CD14-positive monocyte (primary cell): ENCODE data around the gene TACR1. TPM values are rescaled to one million over a fixed set of nuclear protein-coding genes. Genes with fewer than 3 reads are reported as not detected.

Experiments used
- DNase-seq, 3 donors: peaks; one replicate each; pipeline ENCODE4 v3.0.0-alpha.2; 2011 to 2022
- H2AFZ ChIP-seq: 2 replicates; pipeline ENCODE4 v1.6.0; 2012; ENCODE audit warnings: mild to moderate bottlenecking, low read depth, low read length, inconsistent platforms; ENCODE audit not compliant: insufficient read depth, poor library complexity, severe bottlenecking
- H3K27ac ChIP-seq, 2 donors: 1 replicate in 1 of 2; 2 replicates in 1 of 2; pipeline ENCODE4 v1.5.1; 2012 to 2013; ENCODE audit warnings: low read length in 2 of 2, control low read depth in 1 of 2, inconsistent platforms in 1 of 2, low read depth in 1 of 2, mild to moderate bottlenecking in 1 of 2
- H3K27me3 ChIP-seq, 2 donors: one replicate each; pipeline versions ENCODE4 v1.6.0 to v1.6.1; 2011 to 2013; ENCODE audit warnings: low read length in 2 of 2; ENCODE audit not compliant: control insufficient read depth in 2 of 2, insufficient read depth in 2 of 2
- H3K36me3 ChIP-seq, 2 donors: replicated peaks in 1 of 2; 1 replicate in 1 of 2; 2 replicates in 1 of 2; pipeline versions ENCODE4 v1.5.1 to v1.6.1; 2012 to 2013; ENCODE audit warnings: low read length in 2 of 2, control low read depth in 1 of 2, inconsistent platforms in 1 of 2, mild to moderate bottlenecking in 1 of 2; ENCODE audit not compliant: insufficient read depth in 2 of 2, control insufficient read depth in 1 of 2
- H3K4me1 ChIP-seq, 2 donors: 1 replicate in 1 of 2; 2 replicates in 1 of 2; pipeline versions ENCODE4 v1.5.1 to v1.6.1; 2012 to 2013; ENCODE audit warnings: low read length in 2 of 2, control low read depth in 1 of 2, inconsistent platforms in 1 of 2, mild to moderate bottlenecking in 1 of 2, moderate library complexity in 1 of 2; ENCODE audit not compliant: insufficient read depth in 2 of 2, control insufficient read depth in 1 of 2
- H3K4me2 ChIP-seq: replicated peaks from 2 replicates; pipeline ENCODE3; 2012; ENCODE audit warnings: low read length, moderate library complexity, mild to moderate bottlenecking; ENCODE audit not compliant: poor library complexity, severe bottlenecking; ENCODE audit errors: extremely low read depth
- H3K4me3 ChIP-seq, 3 experiments: fragments of 200-600 bp in 1 of 3; sonication (generic) in 1 of 3; replicated peaks in 1 of 3; 1 replicate in 2 of 3; 2 replicates in 1 of 3; pipeline ENCODE4 v1.5.1; 2011 to 2013; ENCODE audit warnings: low read length in 3 of 3, mild to moderate bottlenecking in 3 of 3, control low read depth in 2 of 3, low read depth in 2 of 3, inconsistent platforms in 1 of 3, moderate library complexity in 1 of 3
- H3K79me2 ChIP-seq: 2 replicates; pipeline ENCODE4 v1.6.0; 2012; ENCODE audit warnings: mild to moderate bottlenecking, control low read depth, inconsistent platforms, low read length, moderate library complexity; ENCODE audit not compliant: insufficient read depth
- H3K9ac ChIP-seq: 2 replicates; pipeline ENCODE4 v1.6.0; 2017; ENCODE audit warnings: low read length, mild to moderate bottlenecking; ENCODE audit not compliant: insufficient read depth, poor library complexity, severe bottlenecking
- H3K9me3 ChIP-seq, 2 donors: replicated peaks in 1 of 2; 1 replicate in 1 of 2; 2 replicates in 1 of 2; pipeline versions ENCODE4 v1.5.1 to v1.6.1; 2012 to 2013; ENCODE audit warnings: low read length in 2 of 2, control low read depth in 1 of 2; ENCODE audit not compliant: control insufficient read depth in 1 of 2, insufficient read depth in 1 of 2
- H4K20me1 ChIP-seq: 2 replicates; pipeline ENCODE4 v1.6.0; 2012; ENCODE audit warnings: mild to moderate bottlenecking, low read length, control low read depth, moderate library complexity; ENCODE audit not compliant: insufficient read depth
- H3K27ac Mint-ChIP-seq, 7 donors: one replicate each; pipeline ENCODE4 v1.8.0; 2020; ENCODE audit warnings: mild to moderate bottlenecking in 7 of 7, mixed read lengths in 7 of 7, moderate library complexity in 6 of 7, inconsistent platforms in 2 of 7
- H3K27me3 Mint-ChIP-seq, 3 donors: one replicate each; pipeline ENCODE4 v1.8.0; 2021 to 2022; ENCODE audit warnings: low read depth in 3 of 3, mild to moderate bottlenecking in 3 of 3, mixed read lengths in 3 of 3, moderate library complexity in 3 of 3, inconsistent platforms in 1 of 3
- H3K36me3 Mint-ChIP-seq, 2 donors: one replicate each; pipeline ENCODE4 v1.8.0; 2020; ENCODE audit warnings: mixed read lengths in 2 of 2, inconsistent platforms in 1 of 2, mild to moderate bottlenecking in 1 of 2
- H3K4me1 Mint-ChIP-seq: one replicate; pipeline ENCODE4 v1.8.0; 2020; ENCODE audit warnings: mild to moderate bottlenecking, mixed read lengths
- H3K4me3 Mint-ChIP-seq, 2 donors: one replicate each; pipeline ENCODE4 v1.8.0; 2020; ENCODE audit warnings: mild to moderate bottlenecking in 2 of 2, mixed read lengths in 2 of 2, moderate library complexity in 1 of 2
- H3K9me3 Mint-ChIP-seq, 7 donors: one replicate each; pipeline ENCODE4 v1.8.0; 2020 to 2022; ENCODE audit warnings: mixed read lengths in 7 of 7, mild to moderate bottlenecking in 6 of 7, moderate library complexity in 6 of 7, inconsistent platforms in 2 of 7
- WGBS: methylation state at CpG from one replicate; pipeline ENCODE4 v1.1.5; 2013; ENCODE audit warnings: missing lambda C conversion rate; ENCODE audit not compliant: insufficient coverage; 5-methylcytosine and 5-hydroxymethylcytosine counted together
- intact Hi-C, 2 donors: fragments of 100-400 bp; cut with micrococcal nuclease; formaldehyde crosslinking; loops; one replicate each; pipeline versions ENCODE4 v1.15.0 to v1.15.1; 2023
- polyA plus RNA-seq, 3 donors: library from polyadenylated mRNA; depleted of rRNA in 1 of 3; unstranded in 2 of 3; stranded (reverse) in 1 of 3; fragments of 300-500 nt in 2 of 3; fragments of >200 nt in 1 of 3; fragmentation: Illumina TruSeq in 2 of 3; gene quantifications; 1 replicate in 2 of 3; 2 replicates in 1 of 3; pipeline ENCODE4 v1.2.3, GENCODE V29; 2012 to 2021
- TF ChIP-seq, protein P1 (sequence below): fragments of 200-600 bp; IDR thresholded peaks from one replicate; pipeline ENCODE4 v1.8.0; 2022; ENCODE audit warnings: antibody characterized with exemption, mild to moderate bottlenecking

The TACR1 gene
- polyA plus RNA-seq, 3 donors, result not detected

DNA sequence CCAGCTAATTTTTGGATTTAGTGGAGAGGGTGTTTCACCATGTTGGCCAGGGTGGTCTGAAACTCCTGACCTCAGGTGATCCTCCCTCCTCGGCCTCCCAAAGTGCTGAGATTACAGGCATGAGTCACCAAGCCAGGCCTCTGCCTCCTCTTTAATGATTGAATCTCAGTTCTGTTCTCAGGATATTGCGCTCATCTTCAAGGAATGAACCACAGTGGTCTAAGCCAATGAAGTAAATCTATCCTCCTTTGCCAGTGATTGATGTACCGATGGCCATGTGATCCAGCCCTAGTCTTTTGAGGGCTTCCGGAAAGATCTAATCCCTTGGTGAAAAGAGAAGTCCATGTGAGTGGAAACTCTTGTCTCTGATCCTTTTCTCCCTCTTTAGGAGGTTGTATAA is 192.3 kb downstream of the TACR1 start:
- no peak overlapping the region for H3K27ac ChIP-seq

DNA sequence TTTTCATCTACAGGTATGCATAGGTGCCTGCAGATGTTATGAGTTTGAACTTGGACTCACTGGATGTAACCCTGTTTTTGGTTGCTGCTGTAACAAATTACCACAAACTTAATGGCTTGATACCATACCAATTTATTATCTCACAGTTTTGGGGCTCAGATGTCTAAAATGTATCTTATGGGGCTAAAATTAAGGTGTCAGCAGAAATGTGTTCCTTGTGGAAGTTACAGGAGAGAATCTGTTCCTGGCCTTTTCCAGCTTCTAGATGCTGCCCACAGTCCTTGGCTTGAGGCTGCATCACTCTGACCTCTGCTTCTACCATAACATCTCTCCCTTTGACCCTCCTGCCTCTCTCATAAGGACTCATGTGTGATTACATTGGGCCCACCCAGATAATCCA is 193.3 kb downstream of the TACR1 start:
- TF ChIP-seq, protein P1, sequence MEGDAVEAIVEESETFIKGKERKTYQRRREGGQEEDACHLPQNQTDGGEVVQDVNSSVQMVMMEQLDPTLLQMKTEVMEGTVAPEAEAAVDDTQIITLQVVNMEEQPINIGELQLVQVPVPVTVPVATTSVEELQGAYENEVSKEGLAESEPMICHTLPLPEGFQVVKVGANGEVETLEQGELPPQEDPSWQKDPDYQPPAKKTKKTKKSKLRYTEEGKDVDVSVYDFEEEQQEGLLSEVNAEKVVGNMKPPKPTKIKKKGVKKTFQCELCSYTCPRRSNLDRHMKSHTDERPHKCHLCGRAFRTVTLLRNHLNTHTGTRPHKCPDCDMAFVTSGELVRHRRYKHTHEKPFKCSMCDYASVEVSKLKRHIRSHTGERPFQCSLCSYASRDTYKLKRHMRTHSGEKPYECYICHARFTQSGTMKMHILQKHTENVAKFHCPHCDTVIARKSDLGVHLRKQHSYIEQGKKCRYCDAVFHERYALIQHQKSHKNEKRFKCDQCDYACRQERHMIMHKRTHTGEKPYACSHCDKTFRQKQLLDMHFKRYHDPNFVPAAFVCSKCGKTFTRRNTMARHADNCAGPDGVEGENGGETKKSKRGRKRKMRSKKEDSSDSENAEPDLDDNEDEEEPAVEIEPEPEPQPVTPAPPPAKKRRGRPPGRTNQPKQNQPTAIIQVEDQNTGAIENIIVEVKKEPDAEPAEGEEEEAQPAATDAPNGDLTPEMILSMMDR, result no peak
- H3K9me3 ChIP-seq, result no peaks in the 10 kb centered on the region
- no peak overlapping the region for H2AFZ ChIP-seq
- no peaks in the 10 kb centered on the region for H3K27me3 ChIP-seq
- Mint-ChIP-seq H3K27me3 (peaks cover 0 to 2% (median 0%) of the 10 kb centered on the region in 3 donors), H3K9me3 (peaks cover 0 to 3% (median 0%) of the 10 kb centered on the region in 7 donors), H3K27ac (no peak overlapping the region), H3K36me3 (no peaks in the 10 kb centered on the region), H3K4me1 (peaks cover 4% of the 10 kb centered on the region), H3K4me3 (no peak overlapping the region)
- H3K79me2 ChIP-seq, result no peaks in the 10 kb centered on the region
- H3K4me1 ChIP-seq, result no peaks in the 10 kb centered on the region
- no peak overlapping the region for H3K9ac ChIP-seq
- H4K20me1 ChIP-seq, result no peaks in the 10 kb centered on the region
- intact Hi-C loops, result no loop called here
- no peak overlapping the region for H3K4me2 ChIP-seq
- DNase-seq, result no peak
- no peaks in the 10 kb centered on the region for H3K36me3 ChIP-seq
- no peak overlapping the region for H3K27ac ChIP-seq
- no peak overlapping the region for H3K4me3 ChIP-seq

More for the DNA sequence above, 192.3 kb downstream of the TACR1 start:
- no peak for DNase-seq
- Histone ChIP-seq H3K36me3 (no peaks in the 10 kb centered on the region), H3K9me3 (no peaks in the 10 kb centered on the region), H3K27me3 (no peaks in the 10 kb centered on the region), H3K4me3 (no peak overlapping the region), H3K9ac (no peak overlapping the region), H4K20me1 (no peaks in the 10 kb centered on the region), H3K4me1 (no peaks in the 10 kb centered on the region), H2AFZ (no peak overlapping the region), H3K4me2 (no peak overlapping the region), H3K79me2 (no peaks in the 10 kb centered on the region)
- Mint-ChIP-seq H3K27me3 (peaks cover 0 to 4% (median 0%) of the 10 kb centered on the region in 3 donors), H3K9me3 (peaks cover 0 to 3% (median 0%) of the 10 kb centered on the region in 7 donors), H3K4me1 (peaks cover 2% of the 10 kb centered on the region), H3K36me3 (no peaks in the 10 kb centered on the region), H3K27ac (no peak overlapping the region), H3K4me3 (no peak overlapping the region)
- TF ChIP-seq, protein P1, result no peak
- intact Hi-C loops, result no loop called here
- WGBS, result 95% methylated on average over 2 of the region's 4 CpGs
